Measurements from ENCODE around the gene ESM1. TPM values are rescaled to one million over a fixed set of nuclear protein-coding genes. Genes with fewer than 3 reads are reported as not detected.
"Not testable (repeated sequence)": the region's sequence is repeated elsewhere in the genome, so short reads cannot be mapped to it uniquely, and the experiment has no call there.

The ESM1 gene
- polyA plus RNA-seq (2012; ENCODE audit: missing spikeins): not detected

GRCh38 chr5:54985301-54986268 lies at the start of gene ESM1:
Gene ESM1, minus strand, starts transcription at chr5:54985593. Its CDS starts 76 bp downstream, at chr5:54985517.
- TF ChIP-seq POLR2AphosphoS5 (IDR thresholded peaks at IDR 0.05; ENCODE audit: low read depth, low read length) (no peak), POLR2A (IDR thresholded peaks at IDR 0.05; ENCODE audit: low read depth, low read length) (no peak), TAF1 (IDR thresholded peaks at IDR 0.05; ENCODE audit: borderline replicate concordance, low read depth, low read length) (no peak)
- no peak for FAIRE-seq
- no peak for DNase-seq (ENCODE audit: insufficient read length)

GRCh38 chr5:55033568-55033967 lies 48.2 kb upstream of the ESM1 start:
- FAIRE-seq (no peak), DNase-seq (ENCODE audit: insufficient read length) (no peak)
- TF ChIP-seq TAF1 (IDR thresholded peaks at IDR 0.05; ENCODE audit: borderline replicate concordance, low read depth, low read length): no peak
- no peak for TF ChIP-seq POLR2A (IDR thresholded peaks at IDR 0.05; ENCODE audit: low read depth, low read length)
- no peak for TF ChIP-seq POLR2AphosphoS5 (IDR thresholded peaks at IDR 0.05; ENCODE audit: low read depth, low read length)

- no peak for DNase-seq (ENCODE audit: insufficient read length)
- FAIRE-seq: no peak
- TF ChIP-seq TAF1 (IDR thresholded peaks at IDR 0.05; ENCODE audit: borderline replicate concordance, low read depth, low read length) (no peak), POLR2A (IDR thresholded peaks at IDR 0.05; ENCODE audit: low read depth, low read length) (no peak), POLR2AphosphoS5 (IDR thresholded peaks at IDR 0.05; ENCODE audit: low read depth, low read length) (no peak)
These were observed 46.1 kb upstream of the ESM1 start for GRCh38 chr5:55031492-55031891.

- FAIRE-seq (no peak), DNase-seq (ENCODE audit: insufficient read length) (no peak)
These were observed 45.4 kb upstream of the ESM1 start for GRCh38 chr5:55030676-55031369.

GRCh38 chr5:55030220-55030619 lies 44.8 kb upstream of the ESM1 start:
- no peak for FAIRE-seq
- no peak for DNase-seq (ENCODE audit: insufficient read length)
- TF ChIP-seq POLR2AphosphoS5 (IDR thresholded peaks at IDR 0.05; ENCODE audit: low read depth, low read length) (no peak), TAF1 (IDR thresholded peaks at IDR 0.05; ENCODE audit: borderline replicate concordance, low read depth, low read length) (no peak), POLR2A (IDR thresholded peaks at IDR 0.05; ENCODE audit: low read depth, low read length) (no peak)

More at GRCh38 chr5:55030676-55031369, 45.4 kb upstream of the ESM1 start:
- TF ChIP-seq TAF1 (IDR thresholded peaks at IDR 0.05; ENCODE audit: borderline replicate concordance, low read depth, low read length) (no peak), POLR2AphosphoS5 (IDR thresholded peaks at IDR 0.05; ENCODE audit: low read depth, low read length) (no peak)

- FAIRE-seq: no peak
- TF ChIP-seq POLR2A (IDR thresholded peaks at IDR 0.05; ENCODE audit: low read depth, low read length): no peak
- TF ChIP-seq POLR2AphosphoS5 (IDR thresholded peaks at IDR 0.05; ENCODE audit: low read depth, low read length): no peak
- TF ChIP-seq TAF1 (IDR thresholded peaks at IDR 0.05; ENCODE audit: borderline replicate concordance, low read depth, low read length): no peak
These were observed 42.2 kb upstream of the ESM1 start for GRCh38 chr5:55027595-55027994.

GRCh38 chr5:55022450-55022849 lies 37.1 kb upstream of the ESM1 start:
- DNase-seq (ENCODE audit: insufficient read length) (no peak), FAIRE-seq (no peak)
- TF ChIP-seq POLR2A (IDR thresholded peaks at IDR 0.05; ENCODE audit: low read depth, low read length) (no peak), POLR2AphosphoS5 (IDR thresholded peaks at IDR 0.05; ENCODE audit: low read depth, low read length) (no peak), TAF1 (IDR thresholded peaks at IDR 0.05; ENCODE audit: borderline replicate concordance, low read depth, low read length) (no peak)

More at GRCh38 chr5:55027595-55027994, 42.2 kb upstream of the ESM1 start:
- DNase-seq (ENCODE audit: insufficient read length): no peak

GRCh38 chr5:55021821-55022220 lies 36.4 kb upstream of the ESM1 start:
- no peak for DNase-seq (ENCODE audit: insufficient read length)

GRCh38 chr5:55021410-55021809 lies 36.0 kb upstream of the ESM1 start:
- FAIRE-seq: no peak
- TF ChIP-seq POLR2AphosphoS5 (IDR thresholded peaks at IDR 0.05; ENCODE audit: low read depth, low read length): no peak
- no peak for TF ChIP-seq TAF1 (IDR thresholded peaks at IDR 0.05; ENCODE audit: borderline replicate concordance, low read depth, low read length)
- no peak for TF ChIP-seq POLR2A (IDR thresholded peaks at IDR 0.05; ENCODE audit: low read depth, low read length)
- DNase-seq (ENCODE audit: insufficient read length): no peak

More at GRCh38 chr5:55021821-55022220, 36.4 kb upstream of the ESM1 start:
- no peak for TF ChIP-seq POLR2A (IDR thresholded peaks at IDR 0.05; ENCODE audit: low read depth, low read length)
- TF ChIP-seq POLR2AphosphoS5 (IDR thresholded peaks at IDR 0.05; ENCODE audit: low read depth, low read length): no peak
- TF ChIP-seq TAF1 (IDR thresholded peaks at IDR 0.05; ENCODE audit: borderline replicate concordance, low read depth, low read length): no peak
- FAIRE-seq: no peak

GRCh38 chr5:55010149-55010548 lies 24.8 kb upstream of the ESM1 start:
- DNase-seq (ENCODE audit: insufficient read length); FAIRE-seq: not testable (repeated sequence)

- TF ChIP-seq POLR2AphosphoS5 (IDR thresholded peaks at IDR 0.05; ENCODE audit: low read depth, low read length) (no peak), TAF1 (IDR thresholded peaks at IDR 0.05; ENCODE audit: borderline replicate concordance, low read depth, low read length) (no peak), POLR2A (IDR thresholded peaks at IDR 0.05; ENCODE audit: low read depth, low read length) (no peak)
- no peak for FAIRE-seq
- no peak for DNase-seq (ENCODE audit: insufficient read length)
These were observed 19.3 kb upstream of the ESM1 start for GRCh38 chr5:55004729-55005128.
